ENCODE measurements around the gene WIPI1.

Gene WIPI1

DNA sequence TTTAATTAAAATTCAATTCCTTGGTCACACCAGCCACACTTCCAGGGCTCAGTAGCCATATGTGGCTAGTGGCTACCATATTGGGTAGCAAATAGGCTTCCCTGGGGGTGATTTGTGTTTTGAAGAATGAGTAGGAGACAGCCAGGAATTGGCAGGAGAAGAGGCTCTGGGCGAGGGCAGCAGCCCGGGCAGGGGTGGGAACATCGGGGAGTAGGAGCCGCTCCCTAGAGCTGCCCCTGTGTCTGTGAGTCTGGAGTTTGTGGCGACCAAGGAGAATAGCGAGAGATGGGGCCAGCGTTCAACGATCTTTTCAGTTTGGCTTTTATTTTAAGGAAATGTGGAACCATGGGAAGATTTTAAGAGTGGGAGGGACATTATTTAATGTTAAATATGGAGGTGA lies 81.7 kb downstream of the WIPI1 start:
- Histone ChIP-seq H3K9me3 (ENCODE audit: control insufficient read depth, low read length) (no peaks in the 10 kb centered on the region), H3K4me1 (ENCODE audit: control insufficient read depth, insufficient read depth, low read length) (peaks cover 12% of the 10 kb centered on the region), H3K36me3 (ENCODE audit: control insufficient read depth, insufficient read depth, low read length) (no peaks in the 10 kb centered on the region), H3K4me3 (ENCODE audit: insufficient read depth, low read depth, low read length) (no peak overlapping the region), H3K27me3 (ENCODE audit: control insufficient read depth, insufficient read depth, low read length, poor library complexity, severe bottlenecking) (no peaks in the 10 kb centered on the region), H3K27ac (ENCODE audit: insufficient read depth, low read depth, low read length, poor library complexity, severe bottlenecking) (no peak overlapping the region)
- 95% methylated on average over 8 of the region's 8 CpGs for WGBS, 2 experiments
